ENCODE data around the gene TBC1D22A.
"Not testable (repeated sequence)": the region's sequence is repeated elsewhere in the genome, so short reads cannot be mapped to it uniquely, and the experiment has no call there.

TBC1D22A gene

DNA sequence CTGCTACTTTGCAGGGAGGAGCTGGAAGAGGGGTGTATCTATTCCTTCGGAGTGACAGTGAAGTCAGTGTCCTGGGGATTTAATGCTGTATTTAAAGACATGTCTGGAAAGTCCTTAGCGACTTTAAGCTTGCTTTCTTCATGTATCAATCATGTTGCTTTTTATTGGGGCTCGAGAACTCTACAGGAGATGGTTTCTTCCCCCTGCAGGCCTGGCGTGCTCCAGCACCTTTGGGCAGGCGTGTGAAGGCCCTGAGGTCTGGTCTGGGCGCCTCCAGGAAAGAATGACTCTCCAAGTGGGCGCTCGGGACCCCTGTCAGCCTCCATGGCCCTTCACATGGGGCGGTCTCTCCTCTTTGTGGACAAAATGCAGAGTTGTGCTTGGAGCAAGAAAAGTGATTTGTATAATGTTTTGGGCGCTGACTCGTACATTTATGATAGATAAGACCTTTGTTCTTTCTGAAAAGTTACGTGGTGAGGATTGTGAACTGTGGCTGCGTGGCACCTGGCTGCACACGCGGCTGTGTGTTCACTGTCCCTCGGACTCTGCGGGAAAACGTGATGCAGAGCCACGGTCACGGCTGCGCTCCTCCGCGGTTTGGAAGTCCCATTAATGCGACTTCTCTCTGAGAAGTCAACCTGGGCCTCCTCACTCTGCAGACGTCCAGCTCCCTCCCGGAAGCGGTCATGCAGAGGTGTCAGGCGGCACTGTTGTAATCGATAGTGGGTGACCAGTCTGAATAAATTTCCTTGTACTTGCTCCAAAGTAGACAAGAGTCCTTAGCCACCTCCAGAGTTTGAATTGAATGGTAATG, 282.5 kb downstream of the TBC1D22A start:
- FAIRE-seq (no peak), DNase-seq (ENCODE audit: extremely low spot score, insufficient read length, low read depth) (no peak)

GRCh38 chr22:47045691-47046410, 283.4 kb downstream of the TBC1D22A start:
- no peak for FAIRE-seq
- DNase-seq (ENCODE audit: extremely low spot score, insufficient read length, low read depth) = no peak

DNA sequence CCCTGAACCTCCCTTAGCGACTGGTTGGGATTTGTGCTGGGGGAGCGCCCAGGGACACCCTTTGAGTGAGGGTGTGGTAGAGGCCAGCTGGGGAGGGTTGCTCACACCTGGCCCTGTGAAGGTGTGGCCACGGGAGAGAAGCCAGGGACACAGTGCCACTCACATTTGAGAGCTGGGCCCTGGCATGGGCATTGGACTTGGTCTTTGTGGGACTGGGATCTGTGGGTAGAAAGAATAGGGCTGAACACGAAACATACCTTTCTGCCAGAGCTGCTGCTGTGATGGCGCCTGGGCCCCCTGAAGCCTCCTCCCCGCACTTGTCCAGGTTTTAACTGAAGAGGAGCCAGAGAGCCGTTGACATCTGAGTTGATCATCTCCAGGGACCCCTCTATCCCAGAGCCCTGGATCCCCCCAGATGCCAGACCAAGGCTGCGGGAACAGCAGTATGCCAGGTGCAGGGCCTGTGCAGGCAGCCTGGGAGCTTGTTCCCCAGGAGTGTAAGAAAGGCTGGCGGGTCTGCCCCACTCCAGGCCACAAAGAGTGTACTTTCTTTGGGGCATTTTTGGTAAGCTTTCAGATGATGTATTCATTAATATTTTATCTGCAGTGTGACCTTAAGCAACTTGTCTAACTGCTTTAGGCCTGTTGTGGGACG, 284.1 kb downstream of the TBC1D22A start:
- DNase-seq (ENCODE audit: extremely low spot score, insufficient read length, low read depth) = no peak

DNA sequence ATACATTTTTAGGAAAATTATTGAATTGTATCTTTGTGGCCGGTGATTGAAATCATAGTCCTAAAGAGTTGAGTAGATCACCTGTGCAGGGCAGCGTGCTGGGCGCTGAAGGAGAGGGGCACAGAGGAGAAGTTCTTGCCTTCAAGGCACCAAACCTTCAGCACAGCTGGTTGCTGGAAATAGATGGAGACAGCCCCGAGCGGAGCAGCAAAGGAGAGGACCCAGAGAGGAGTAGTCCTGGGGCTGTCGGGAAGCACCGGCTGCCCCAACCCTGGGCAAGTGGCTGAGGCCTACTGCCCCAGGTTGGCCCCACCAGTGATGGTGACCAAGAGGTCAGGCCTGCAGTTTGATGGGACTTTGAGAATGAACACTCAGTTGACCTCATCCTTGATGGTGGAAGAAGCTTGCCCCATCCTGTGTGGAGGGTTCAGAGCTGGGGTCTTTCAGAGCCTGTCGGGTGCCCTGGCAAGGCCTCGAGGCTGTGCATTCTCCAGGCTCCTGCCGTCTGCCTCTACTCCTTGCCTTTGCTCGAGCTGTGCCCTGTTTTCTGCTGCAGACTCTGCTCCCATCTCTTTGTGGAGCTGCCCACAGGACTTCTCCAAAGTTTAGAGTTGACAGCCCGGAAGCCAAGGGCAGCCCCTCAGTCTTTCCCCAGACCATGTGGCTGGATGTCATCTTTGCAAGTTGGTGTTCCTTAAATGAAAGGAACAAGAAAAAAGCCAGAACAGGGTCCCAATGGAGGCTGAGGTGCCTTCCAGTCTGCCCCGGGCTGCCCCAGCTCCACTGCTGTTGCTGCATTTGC, 285.1 kb downstream of the TBC1D22A start:
- no peak for FAIRE-seq

More for the DNA sequence above, 284.1 kb downstream of the TBC1D22A start:
- FAIRE-seq = no peak

DNA sequence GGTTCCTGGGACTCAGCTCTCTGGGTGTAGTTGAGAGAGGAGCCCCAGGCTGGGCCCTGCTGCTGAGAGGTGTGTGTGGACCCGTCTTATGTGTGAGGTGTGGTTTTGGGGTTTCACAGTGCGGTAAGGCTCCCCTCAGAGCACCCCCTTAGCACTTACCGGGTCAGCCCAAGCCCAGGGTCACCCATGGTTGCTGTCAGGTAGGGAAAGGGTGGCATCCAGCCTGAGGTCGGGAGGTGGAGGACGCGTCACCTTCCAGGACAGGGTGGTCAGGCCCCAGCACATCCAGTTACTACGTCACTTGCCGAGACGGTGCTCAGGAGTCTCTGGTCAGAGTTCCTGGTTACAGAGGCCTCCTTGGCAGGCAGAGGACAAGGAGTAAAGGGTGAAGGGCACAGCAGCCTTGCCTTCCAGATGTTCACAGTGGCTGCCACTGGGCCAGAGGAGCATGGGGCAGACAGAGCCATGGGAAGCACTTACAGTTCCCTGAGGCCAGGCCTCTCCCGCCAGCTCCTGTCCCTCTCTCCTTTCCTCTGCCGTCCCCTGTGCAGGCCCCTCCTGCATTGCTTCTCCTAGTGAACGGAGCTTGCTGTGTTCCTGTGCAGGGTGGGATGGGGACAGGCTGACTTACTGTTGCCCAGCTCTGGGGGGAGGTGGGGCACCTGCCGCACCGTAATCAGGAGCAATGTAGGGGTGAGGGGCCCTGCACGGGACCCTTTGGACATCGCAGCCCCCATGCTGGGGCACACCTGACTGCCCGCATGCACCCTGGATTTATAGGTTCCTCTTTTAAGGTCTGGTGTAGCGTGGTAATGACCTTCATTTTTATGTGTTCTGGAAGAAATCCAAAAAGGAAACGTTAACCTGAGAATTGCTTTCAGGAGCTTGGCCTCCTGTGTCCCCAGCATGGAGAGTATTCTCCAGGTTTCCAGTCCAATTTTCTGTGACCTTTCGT, 285.9 kb downstream of the TBC1D22A start:
- FAIRE-seq = no peak

More for the DNA sequence above, 285.1 kb downstream of the TBC1D22A start:
- DNase-seq (ENCODE audit: extremely low spot score, insufficient read length, low read depth) = no peak

GRCh38 chr22:47049078-47049624, 286.7 kb downstream of the TBC1D22A start:
- peak; percentile 76 for FAIRE-seq

More for the DNA sequence above, 285.9 kb downstream of the TBC1D22A start:
- DNase-seq (ENCODE audit: extremely low spot score, insufficient read length, low read depth) = no peak

DNA sequence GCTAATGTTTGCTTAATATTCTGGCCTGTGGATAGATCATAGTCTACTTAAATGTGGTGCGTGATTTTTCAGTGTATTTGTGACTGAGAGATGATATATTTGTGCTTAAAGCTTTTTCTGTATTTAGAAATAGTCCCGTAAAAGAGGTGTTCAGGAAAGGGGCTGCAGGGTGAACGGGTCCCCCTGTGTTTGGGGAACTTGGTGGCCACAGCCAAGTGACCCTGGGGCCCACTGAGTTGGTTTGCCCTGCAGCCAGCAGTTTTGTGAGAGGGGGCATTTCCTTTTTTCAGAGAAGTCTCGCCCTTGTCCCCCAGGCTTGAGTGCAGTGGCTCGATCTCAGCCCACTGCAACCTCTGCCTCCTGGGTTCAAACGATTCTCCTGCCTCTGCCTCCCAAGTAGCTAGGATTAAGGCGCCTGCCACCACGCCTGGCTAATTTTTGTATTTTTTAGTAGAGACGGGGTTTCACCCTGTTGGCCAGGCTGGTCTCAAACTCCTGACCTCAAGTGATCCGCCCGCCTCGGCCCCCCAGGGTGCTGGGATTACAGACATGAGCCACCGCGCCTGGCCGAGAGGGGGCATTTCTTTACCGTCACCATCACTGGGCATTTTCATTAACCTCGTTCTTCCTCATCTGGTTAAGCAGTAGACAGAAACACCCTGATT, 287.4 kb downstream of the TBC1D22A start:
- not testable (repeated sequence) for DNase-seq (ENCODE audit: extremely low spot score, insufficient read length, low read depth); FAIRE-seq

More at GRCh38 chr22:47049078-47049624, 286.7 kb downstream of the TBC1D22A start:
- no peak for DNase-seq (ENCODE audit: extremely low spot score, insufficient read length, low read depth)

GRCh38 chr22:47050401-47051051, 288.1 kb downstream of the TBC1D22A start:
- DNase-seq (ENCODE audit: extremely low spot score, insufficient read length, low read depth) (no peak), FAIRE-seq (no peak)

GRCh38 chr22:47051441-47052071, 289.1 kb downstream of the TBC1D22A start:
- DNase-seq (ENCODE audit: extremely low spot score, insufficient read length, low read depth) = no peak
- FAIRE-seq = no peak

GRCh38 chr22:47052236-47053012, 290.0 kb downstream of the TBC1D22A start:
- no peak for FAIRE-seq

DNA sequence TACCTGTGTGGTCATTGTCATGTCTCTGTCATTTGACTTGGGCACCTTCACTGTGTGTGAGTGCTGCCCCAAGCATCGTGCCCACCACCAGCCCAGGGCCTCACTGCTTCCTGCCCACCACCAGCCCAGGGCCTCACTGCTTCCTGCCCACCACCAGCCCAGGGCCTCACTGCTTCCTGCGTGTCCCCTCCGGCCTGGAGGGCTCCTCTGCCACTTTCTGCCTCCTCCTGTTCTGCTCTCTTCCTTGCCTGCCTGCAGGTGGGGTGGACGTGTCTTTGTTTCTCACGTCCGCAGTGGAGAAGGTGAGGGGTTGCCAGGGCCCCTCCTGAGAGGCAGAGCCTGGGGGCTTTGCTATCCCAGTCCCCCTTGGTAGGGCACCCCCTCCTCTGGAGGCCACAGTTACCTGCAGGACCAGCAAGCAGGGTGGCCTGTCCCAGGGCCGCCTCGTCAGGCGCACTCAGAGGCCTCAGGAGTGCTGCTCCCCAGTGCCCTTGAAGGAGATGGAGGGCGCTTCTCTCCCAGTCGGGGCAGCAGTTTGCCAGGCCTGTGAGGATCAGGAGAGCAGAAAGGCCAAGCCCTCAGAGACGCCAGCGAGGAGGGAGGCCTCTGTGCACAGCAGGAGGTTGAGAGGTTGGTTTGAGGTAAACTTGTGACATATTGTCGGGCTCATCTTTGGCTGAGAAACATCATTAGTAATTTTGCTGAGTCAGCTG, 290.7 kb downstream of the TBC1D22A start:
- FAIRE-seq (no peak), DNase-seq (ENCODE audit: extremely low spot score, insufficient read length, low read depth) (no peak)

More at GRCh38 chr22:47052236-47053012, 290.0 kb downstream of the TBC1D22A start:
- no peak for DNase-seq (ENCODE audit: extremely low spot score, insufficient read length, low read depth)

- FAIRE-seq (no peak), DNase-seq (ENCODE audit: extremely low spot score, insufficient read length, low read depth) (no peak)
Measured at GRCh38 chr22:47053726-47054141, 291.3 kb downstream of the TBC1D22A start.

DNA sequence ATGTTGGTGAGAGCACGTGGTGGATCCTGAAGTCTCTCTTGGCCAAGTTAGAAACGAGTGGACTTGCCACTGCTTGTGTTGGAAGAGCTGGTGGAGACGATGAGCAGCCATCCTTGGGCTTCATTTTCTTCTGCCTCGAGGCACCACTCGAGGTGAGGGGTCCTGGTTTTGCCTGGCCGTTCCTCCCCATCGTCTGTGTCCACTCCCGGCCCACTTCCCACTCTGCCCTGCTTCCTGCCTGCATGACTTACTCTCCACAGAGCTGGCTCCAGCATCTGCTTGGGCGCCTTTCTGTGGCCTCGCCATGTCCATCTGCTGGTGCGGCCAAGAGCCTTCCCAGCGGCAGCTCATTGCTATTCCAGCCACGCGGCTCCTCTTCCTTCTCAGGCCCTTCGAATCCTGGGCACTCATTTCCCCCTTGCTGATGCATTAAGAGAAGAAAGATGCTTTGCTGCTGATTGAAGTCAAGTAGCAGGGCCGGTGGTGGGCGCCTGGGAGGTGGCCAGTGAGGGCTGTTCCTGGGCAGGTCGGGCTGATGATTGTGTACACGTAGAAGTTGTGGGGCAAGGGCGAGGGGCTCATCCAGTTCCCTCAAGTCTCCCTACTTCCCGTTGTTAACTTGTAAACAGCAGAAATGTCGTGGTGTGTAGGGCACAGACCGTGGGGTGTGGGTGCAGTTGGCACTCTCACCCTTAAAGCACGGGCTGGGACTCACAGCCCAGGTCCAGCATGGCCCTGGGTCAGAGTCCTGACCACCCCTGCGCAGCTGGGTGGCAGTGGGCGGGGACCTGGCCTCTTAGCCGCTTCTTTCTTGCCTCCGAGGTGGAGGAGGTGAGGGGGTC, 292.0 kb downstream of the TBC1D22A start:
- FAIRE-seq (no peak), DNase-seq (ENCODE audit: extremely low spot score, insufficient read length, low read depth) (no peak)

- DNase-seq (ENCODE audit: extremely low spot score, insufficient read length, low read depth) (no peak), FAIRE-seq (no peak)
Measured at GRCh38 chr22:47055073-47055355, 292.6 kb downstream of the TBC1D22A start.

DNA sequence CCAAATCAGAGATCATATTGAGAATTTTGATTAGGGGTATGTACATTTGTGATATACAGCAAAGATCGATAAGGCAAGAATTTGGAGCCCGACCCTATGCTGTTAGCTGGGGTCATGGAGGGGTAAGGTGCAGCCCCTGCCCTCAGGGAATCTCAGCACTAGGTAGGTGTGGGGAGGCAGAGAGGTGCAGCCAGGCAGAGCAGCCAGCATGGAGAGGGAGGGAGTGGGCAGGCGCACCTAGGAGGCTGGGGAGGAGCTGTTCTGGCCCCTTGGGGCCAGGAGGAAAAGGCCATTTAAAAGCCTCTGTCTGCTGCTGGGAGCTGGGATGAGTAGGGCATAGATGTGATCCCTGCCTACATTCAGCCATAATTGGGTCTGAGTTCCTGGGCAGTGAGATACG, 293.0 kb downstream of the TBC1D22A start:
- no peak for DNase-seq (ENCODE audit: extremely low spot score, insufficient read length, low read depth)
- FAIRE-seq = no peak
